ENCODE measurements around the gene SLC45A1.

The SLC45A1 gene

GRCh38 chr1:8312235-8313218 is 5.4 kb upstream of the SLC45A1 start:
- DNase-seq: no peak

- DNase-seq: no peak
Measured at GRCh38 chr1:8313231-8313630, 4.7 kb upstream of the SLC45A1 start.

GRCh38 chr1:8314346-8315280 is 3.3 kb upstream of the SLC45A1 start:
- DNase-seq: peak; percentile 61

GRCh38 chr1:8315573-8316475 is 2.1 kb upstream of the SLC45A1 start:
- DNase-seq: peak; percentile 29

DNA sequence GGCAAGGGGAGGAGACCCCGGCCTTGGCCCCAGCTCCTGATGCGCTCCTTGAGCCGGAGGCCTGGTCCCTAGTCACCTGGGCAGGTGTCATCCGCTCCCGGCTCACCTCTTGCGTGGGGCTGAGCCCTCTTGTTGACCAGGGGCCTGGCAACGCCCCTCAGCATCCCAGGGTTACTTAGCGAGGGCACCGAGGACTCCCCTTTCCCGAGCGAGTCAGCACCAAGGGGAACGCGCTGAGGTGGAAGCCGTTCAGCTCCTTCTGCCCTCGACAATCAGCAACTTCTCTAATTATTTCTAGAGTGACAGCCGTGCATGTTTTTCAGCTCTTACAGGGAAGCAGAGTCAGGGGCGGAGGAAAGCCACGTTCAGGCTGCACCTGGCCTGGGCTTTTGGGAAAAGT is 522 bp downstream of the SLC45A1 start:
- peak; percentile 20 for DNase-seq

GRCh38 chr1:8321612-8322011 is 3.7 kb downstream of the SLC45A1 start:
- DNase-seq: no peak

DNA sequence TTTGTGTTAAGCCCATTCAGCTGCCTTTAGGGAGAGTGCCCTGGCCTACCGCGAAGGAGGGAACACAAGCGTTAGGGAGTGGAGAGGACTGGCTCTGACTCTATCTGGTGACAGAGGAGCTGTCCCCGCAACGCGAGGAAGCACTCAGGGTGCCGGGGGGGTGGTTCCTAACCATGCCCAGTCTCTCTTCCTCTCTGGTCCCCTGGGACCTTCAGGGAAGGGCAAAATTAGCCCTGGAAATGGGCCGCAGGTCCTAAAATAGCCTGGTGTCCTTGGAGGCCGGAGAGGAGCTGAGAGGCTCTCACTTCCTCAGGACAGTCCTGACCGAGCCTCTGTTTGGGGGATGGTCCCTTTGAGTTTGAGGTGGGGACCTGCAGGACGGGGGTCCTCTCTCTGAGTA is 5.8 kb downstream of the SLC45A1 start:
- DNase-seq: no peak

GRCh38 chr1:8324176-8324810 is 6.4 kb downstream of the SLC45A1 start:
- no peak for DNase-seq

DNA sequence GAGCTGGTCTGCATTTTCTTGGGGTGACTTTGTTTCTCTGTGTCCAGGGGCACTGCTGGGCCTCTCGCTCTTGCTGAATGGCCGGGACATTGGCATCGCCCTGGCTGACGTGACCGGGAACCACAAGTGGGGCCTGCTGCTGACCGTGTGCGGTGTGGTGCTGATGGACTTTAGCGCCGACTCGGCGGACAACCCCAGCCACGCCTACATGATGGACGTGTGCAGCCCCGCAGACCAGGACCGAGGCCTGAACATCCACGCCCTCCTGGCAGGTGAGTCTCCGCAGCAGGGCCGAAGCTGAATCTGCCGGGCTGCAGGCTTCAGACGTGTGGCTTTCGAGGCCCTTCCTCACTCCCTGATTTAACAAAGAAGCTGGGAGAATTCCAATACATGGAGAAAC is 7.9 kb downstream of the SLC45A1 start:
- no peak for DNase-seq

- DNase-seq: no peak
Measured at GRCh38 chr1:8326265-8326664, 8.4 kb downstream of the SLC45A1 start.

GRCh38 chr1:8328271-8328670 is 10.4 kb downstream of the SLC45A1 start:
- DNase-seq: no peak

GRCh38 chr1:8329439-8329838 is 11.5 kb downstream of the SLC45A1 start:
- no peak for DNase-seq

DNA sequence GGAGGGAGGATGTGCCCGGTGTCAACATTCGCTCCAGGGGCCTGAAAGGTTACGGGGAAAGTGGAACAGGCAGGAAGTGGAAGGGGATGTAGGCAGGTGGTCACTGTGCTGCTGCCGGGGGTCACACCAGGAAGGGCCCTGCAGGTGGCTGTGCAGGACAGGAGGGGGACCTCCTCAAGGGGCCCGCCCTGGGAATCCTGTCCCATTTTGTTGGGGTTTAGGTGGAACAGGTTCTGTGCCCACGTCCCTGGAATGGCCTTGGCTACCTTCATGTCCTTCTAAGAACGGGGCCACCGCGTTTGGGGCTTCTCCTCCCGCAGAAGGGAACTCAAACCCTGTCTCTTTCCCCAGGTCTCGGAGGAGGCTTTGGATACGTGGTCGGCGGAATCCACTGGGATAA is 11.9 kb downstream of the SLC45A1 start:
- no peak for DNase-seq

DNA sequence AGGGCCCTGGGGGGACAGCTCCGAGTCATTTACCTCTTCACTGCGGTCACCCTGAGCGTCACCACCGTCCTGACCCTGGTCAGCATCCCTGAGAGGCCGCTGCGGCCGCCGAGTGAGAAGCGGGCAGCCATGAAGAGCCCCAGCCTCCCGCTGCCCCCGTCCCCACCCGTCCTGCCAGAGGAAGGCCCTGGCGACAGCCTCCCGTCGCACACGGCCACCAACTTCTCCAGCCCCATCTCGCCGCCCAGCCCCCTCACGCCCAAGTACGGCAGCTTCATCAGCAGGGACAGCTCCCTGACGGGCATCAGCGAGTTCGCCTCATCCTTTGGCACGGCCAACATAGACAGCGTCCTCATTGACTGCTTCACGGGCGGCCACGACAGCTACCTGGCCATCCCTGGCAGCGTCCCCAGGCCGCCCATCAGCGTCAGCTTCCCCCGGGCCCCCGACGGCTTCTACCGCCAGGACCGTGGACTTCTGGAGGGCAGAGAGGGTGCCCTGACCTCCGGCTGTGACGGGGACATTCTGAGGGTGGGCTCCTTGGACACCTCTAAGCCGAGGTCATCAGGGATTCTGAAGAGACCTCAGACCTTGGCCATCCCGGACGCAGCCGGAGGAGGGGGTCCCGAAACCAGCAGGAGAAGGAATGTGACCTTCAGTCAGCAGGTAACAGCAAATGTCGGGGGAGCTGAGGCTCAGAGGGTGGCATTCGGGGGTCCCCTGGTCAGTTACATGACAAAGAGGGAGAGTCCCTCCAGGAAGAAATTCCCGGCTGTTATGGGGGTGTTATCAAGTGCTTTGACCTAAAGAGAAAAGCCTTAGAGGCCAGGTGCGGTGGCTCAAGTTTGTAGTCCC is 12.6 kb downstream of the SLC45A1 start:
- DNase-seq: no peak

- DNase-seq: no peak
Measured at GRCh38 chr1:8332806-8333205, 14.9 kb downstream of the SLC45A1 start.

DNA sequence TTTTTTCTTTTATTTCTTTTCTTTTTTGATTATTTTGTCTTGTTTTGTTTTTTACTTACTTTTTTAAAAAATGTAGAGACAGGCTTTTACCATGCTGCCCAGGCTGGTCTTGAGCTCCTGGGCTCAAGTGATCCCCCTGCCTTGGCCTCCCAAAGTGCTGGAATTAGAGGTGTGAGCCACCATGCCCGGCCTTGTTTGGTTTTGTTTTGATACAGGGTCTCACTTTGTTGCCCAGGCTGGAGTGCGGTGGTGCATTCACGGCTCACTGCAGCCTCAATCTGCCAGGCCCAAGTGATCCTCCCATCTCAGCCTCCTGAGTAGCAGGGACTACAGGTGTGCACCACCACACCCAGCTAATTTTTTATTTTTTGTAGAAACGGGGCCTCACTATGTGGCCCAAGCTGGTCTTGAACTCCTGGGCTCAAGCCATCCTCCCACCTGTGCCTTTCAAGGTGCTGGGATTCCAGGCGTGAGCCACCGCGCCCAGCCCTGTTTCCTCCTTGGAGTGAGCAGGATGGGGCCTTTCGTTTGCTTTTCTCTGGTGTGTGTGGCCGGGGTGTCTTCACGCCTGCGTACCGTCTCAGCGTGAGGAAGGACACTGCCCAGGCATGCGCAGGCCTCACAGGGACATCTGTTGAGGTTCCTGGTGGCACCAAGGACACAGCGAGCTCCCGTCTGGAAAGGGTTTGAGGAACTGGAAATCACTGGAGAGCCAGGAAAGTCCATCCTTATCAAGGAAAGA is 15.5 kb downstream of the SLC45A1 start:
- DNase-seq: no peak

DNA sequence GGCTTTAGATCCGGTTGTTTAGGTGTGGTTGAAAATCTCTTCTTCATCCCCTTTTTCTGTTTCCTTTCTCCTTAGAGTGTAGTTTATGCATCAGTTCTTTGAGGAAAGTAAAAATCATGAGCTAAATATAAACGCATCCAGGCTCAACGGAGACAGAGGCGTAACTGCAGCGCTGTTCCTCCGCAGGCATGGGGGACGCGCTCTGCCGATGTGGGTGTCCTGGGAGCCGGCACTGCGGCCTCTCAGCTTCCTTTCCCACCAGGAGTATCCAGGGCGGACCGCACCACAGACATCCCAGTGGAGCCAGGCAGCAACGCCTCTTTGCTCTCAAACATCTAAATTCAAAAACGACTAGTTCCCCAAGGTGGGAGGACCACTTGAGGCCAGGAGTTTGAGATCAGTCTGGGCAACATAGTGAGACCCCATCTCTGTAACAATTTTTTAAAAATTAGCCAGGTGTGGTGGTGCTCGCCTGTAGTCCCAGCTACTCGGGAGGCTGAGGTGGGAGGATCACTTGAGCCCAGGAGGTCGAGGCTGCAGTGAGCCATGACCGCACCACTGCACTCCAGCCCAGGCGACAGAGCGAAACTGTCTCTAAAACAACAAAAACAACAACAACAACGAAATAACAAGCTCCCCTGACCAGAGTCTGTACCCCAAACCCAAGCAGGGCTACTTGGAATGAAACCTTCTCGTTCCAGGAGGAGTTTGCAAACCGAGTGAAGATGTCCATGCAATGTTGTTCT is 16.4 kb downstream of the SLC45A1 start:
- no peak for DNase-seq

DNA sequence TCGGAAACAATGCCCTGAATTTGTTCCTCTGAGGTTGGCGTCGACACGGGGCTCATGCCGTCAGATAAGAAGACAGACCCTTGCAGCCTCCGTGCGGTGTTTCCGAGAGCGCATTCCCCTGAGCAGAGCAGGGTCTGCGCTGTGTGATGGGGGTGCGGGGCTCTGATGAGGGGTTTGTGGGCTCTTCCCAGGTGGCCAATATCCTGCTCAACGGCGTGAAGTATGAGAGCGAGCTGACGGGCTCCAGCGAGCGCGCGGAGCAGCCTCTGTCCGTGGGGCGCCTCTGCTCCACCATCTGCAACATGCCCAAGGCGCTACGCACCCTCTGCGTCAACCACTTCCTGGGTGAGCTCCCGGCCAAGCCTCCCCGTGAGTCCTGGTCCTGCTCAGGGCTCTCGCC is 17.3 kb downstream of the SLC45A1 start:
- no peak for DNase-seq

DNA sequence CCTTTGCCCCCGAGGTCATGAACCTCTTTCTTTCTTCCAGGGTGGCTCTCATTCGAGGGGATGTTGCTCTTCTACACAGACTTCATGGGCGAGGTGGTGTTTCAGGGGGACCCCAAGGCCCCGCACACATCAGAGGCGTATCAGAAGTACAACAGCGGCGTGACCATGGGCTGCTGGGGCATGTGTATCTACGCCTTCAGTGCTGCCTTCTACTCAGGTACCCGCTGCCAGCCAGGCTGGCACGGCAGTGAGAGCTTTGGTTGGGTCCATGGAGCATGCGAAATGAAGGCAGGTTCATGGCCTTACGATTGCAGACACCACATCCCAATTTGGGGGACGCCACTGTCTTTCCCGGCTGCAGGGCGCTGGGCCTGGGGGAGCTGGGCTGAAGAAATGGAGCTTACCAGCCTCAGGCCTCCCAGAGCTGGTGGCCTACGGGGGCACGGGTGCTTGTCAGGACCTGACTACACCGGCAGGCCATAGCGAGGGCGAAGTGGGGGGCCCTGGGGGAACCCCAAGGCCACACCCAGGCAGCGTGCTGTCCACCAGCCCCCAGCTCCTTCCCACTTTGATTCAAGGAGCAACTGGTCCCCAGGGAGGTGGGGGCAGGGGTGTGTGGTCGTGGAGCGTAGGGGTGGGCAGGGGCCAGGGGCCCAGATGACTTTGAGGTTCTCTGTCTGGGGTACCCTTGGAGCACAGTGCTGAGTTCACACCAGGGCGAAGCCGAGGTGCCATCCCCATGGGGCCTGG is 20.0 kb downstream of the SLC45A1 start:
- no peak for DNase-seq
